HG03095 (cell line): ENCODE data around the gene VPS52.
"Not testable (repeated sequence)": the region's sequence is repeated elsewhere in the genome, so short reads cannot be mapped to it uniquely, and the experiment has no call there.

Source experiments
- ATAC-seq: cut with Tn5 transposase; IDR thresholded peaks from one replicate; pipeline ENCODE4 v1.9.1; 2021; ENCODE audit warnings: moderate library complexity; ENCODE audit not compliant: unreplicated experiment

VPS52 gene

GRCh38 chr6:33304216-33304615, 32.5 kb upstream of the VPS52 start:
- ATAC-seq: no peak

GRCh38 chr6:33301877-33302276, 30.2 kb upstream of the VPS52 start:
- ATAC-seq: no peak

- ATAC-seq: peak; percentile 66
Measured at GRCh38 chr6:33299237-33299944, 27.7 kb upstream of the VPS52 start.

GRCh38 chr6:33298773-33299236, 27.1 kb upstream of the VPS52 start, which contains the start of gene RGL2:
RGL2 (minus strand) TSS chr6:33298942; CDS start chr6:33298610, 332 bp downstream.
- ATAC-seq: no peak

GRCh38 chr6:33297956-33298772, 26.5 kb upstream of the VPS52 start:
- no peak for ATAC-seq

- no peak for ATAC-seq
Measured at GRCh38 chr6:33297406-33297955, 25.8 kb upstream of the VPS52 start.

- ATAC-seq: no peak
Measured at GRCh38 chr6:33296797-33297405, 25.2 kb upstream of the VPS52 start.

GRCh38 chr6:33295621-33296369, 24.1 kb upstream of the VPS52 start:
- ATAC-seq: no peak

- no peak for ATAC-seq
Measured at GRCh38 chr6:33294086-33294823, 22.6 kb upstream of the VPS52 start.

GRCh38 chr6:33292996-33293682, 21.5 kb upstream of the VPS52 start:
- no peak for ATAC-seq

GRCh38 chr6:33290459-33290858, 18.8 kb upstream of the VPS52 start:
- no peak for ATAC-seq

GRCh38 chr6:33289784-33290315, 18.2 kb upstream of the VPS52 start:
- no peak for ATAC-seq

- ATAC-seq: peak; percentile 71
Measured at GRCh38 chr6:33288921-33289783, 17.5 kb upstream of the VPS52 start, which contains the start of the genes PFDN6 and WDR46. PFDN6 (plus strand) TSS chr6:33289601; CDS start chr6:33289857, 256 bp downstream. WDR46 (minus strand) TSS chr6:33289239; CDS start chr6:33289170, 69 bp downstream.

- no peak for ATAC-seq
Measured at GRCh38 chr6:33288141-33288920, 16.7 kb upstream of the VPS52 start.

- no peak for ATAC-seq
Measured at GRCh38 chr6:33286946-33287914, 15.6 kb upstream of the VPS52 start.

GRCh38 chr6:33285214-33285613, 13.5 kb upstream of the VPS52 start:
- ATAC-seq: not testable (repeated sequence)
